ENCODE data around the gene FHL3. TPM values are rescaled to one million over a fixed set of nuclear protein-coding genes. Genes with fewer than 3 reads are reported as not detected.

The FHL3 gene
- total and polyA plus RNA-seq, 2 of the 8 experiments (the other 6 are each of a cell fraction or from before 2014, with no cell fraction given): 14.3 to 35.6 TPM

GRCh38 chr1:38025233-38025632 lies 19.9 kb upstream of the FHL3 start:
- FAIRE-seq: no peak
- 95% methylated on average over 2 of the region's 2 CpGs; no CpG with 5 or more reads in 1 of the 2 experiments for WGBS, 2 experiments (ENCODE audit: extremely low coverage in 1 of 2, insufficient coverage in 1 of 2, insufficient read length in 1 of 2, insufficient replicate concordance in 2 of 2, low coverage in 1 of 2, low lambda C conversion rate in 2 of 2, missing lambda C conversion rate in 1 of 2)
- POLR2A ChIA-PET (ENCODE audit: partially characterized antibody): interaction anchor here (0.7 to 4.1 kb wide), 4 partner anchors 13 to 424 kb away, joined by 3 to 20 read pairs (median 4); partner anchors contain the start of gene UTP11

More at GRCh38 chr1:38025233-38025632, 19.9 kb upstream of the FHL3 start:
- Histone ChIP-seq H3K79me1 (ENCODE audit: low read depth, low read length) (no peaks in the 10 kb centered on the region), H3K9ac (replicated peaks in 1 of 4; ENCODE audit: extremely low read depth in 1 of 4, low read depth in 3 of 4, low read length in 3 of 4) (no peak overlapping the region), H3K18ac (ENCODE audit: extremely low read depth, low read length) (no peak overlapping the region), H3K23ac (ENCODE audit: insufficient read length) (no peak overlapping the region), H3K27me3 (replicated peaks in 1 of 4; ENCODE audit: control insufficient read depth in 3 of 4, extremely low read depth in 1 of 4, insufficient read depth in 3 of 4, low read length in 3 of 4) (no peaks in the 10 kb centered on the region), H2AFZ (ENCODE audit: low read length) (no peak overlapping the region), H2BK15ac (ENCODE audit: low read length) (no peak overlapping the region), H2BK5ac (ENCODE audit: low read depth, low read length) (no peak overlapping the region), H3K27ac (ENCODE audit: low read depth, low read length) (no peak overlapping the region), H3K23me2 (ENCODE audit: low read depth, low read length) (no peaks in the 10 kb centered on the region), H3K4me3 (ENCODE audit: extremely low read depth in 1 of 4, insufficient read depth in 2 of 4, low read depth in 3 of 4, low read length in 4 of 4) (no peak overlapping the region), H2BK20ac (ENCODE audit: low read length) (no peak overlapping the region), H3K79me2 (ENCODE audit: control insufficient read depth in 1 of 2, insufficient read depth in 2 of 2, low read length in 2 of 2) (no peaks in the 10 kb centered on the region), H4K5ac (ENCODE audit: insufficient read length, low read depth, low read length) (no peak overlapping the region), H3K9me3 (ENCODE audit: insufficient read depth in 2 of 2, low read depth in 1 of 2, low read length in 1 of 2) (no peaks in the 10 kb centered on the region), H2AK5ac (ENCODE audit: low read depth, low read length) (no peak overlapping the region), H3K36me3 (ENCODE audit: control insufficient read depth in 2 of 4, insufficient read depth in 4 of 4, low read length in 3 of 4) (peaks cover 26 to 46% (median 44%) of the 10 kb centered on the region in 4 experiments), H4K20me1 (replicated peaks in 1 of 2; ENCODE audit: control insufficient read depth in 1 of 2, insufficient read depth in 2 of 2, low read length in 2 of 2) (peaks cover 0 to 4% of the 10 kb centered on the region in 2 experiments), H3K56ac (replicated peaks; ENCODE audit: insufficient read length, low read depth, low read length) (no peak overlapping the region), H4K8ac (ENCODE audit: extremely low read depth, insufficient read depth, low read length) (no peak overlapping the region), H2BK120ac (replicated peaks; ENCODE audit: low read depth, low read length) (no peak overlapping the region), H3K4me2 (ENCODE audit: insufficient read depth in 1 of 2, low read depth in 2 of 2, low read length in 2 of 2) (no peak overlapping the region), H3K14ac (ENCODE audit: insufficient read length) (no peak overlapping the region), H4K91ac (replicated peaks; ENCODE audit: insufficient read length, low read length) (no peak overlapping the region), H3K4ac (replicated peaks; ENCODE audit: insufficient read length, low read depth, low read length) (no peak overlapping the region), H3K4me1 (replicated peaks in 1 of 4; ENCODE audit: control insufficient read depth in 3 of 4, insufficient read depth in 4 of 4, low read length in 3 of 4) (peaks cover 7 to 28% (median 19%) of the 10 kb centered on the region in 4 experiments), H2BK12ac (ENCODE audit: low read depth, low read length) (no peak overlapping the region)
- CTCF ChIA-PET (ENCODE audit: partially characterized antibody): interaction anchor here (0.8 to 7.2 kb wide), 16 partner anchors 10 to 594 kb away, joined by 3 to 88 read pairs (median 4); partner anchors contain the start of genes SF3A3 and UTP11
- DNase-seq (ENCODE audit: low read depth in 1 of 2, low spot score in 2 of 2): no peak
- TF ChIP-seq TBP (IDR thresholded peaks at IDR 0.05; ENCODE audit: low read depth, low read length) (no peak), KDM5A (IDR thresholded peaks at IDR 0.05; ENCODE audit: low read length) (no peak), USF2 (IDR thresholded peaks at IDR 0.05; ENCODE audit: low read length) (no peak), E2F6 (IDR thresholded peaks at IDR 0.05) (no peak), POU5F1 (IDR thresholded peaks at IDR 0.05; ENCODE audit: low read depth, low read length) (no peak), KDM4A (IDR thresholded peaks at IDR 0.05; ENCODE audit: low read depth, low read length, severe bottlenecking) (no peak), HDAC6 (IDR thresholded peaks at IDR 0.05; ENCODE audit: low read depth, low read length) (no peak), RBBP5 (IDR thresholded peaks at IDR 0.05; ENCODE audit: borderline replicate concordance, low read depth, low read length) (no peak), SP4 (IDR thresholded peaks at IDR 0.05; ENCODE audit: low read length) (no peak), RXRA (IDR thresholded peaks at IDR 0.05; ENCODE audit: insufficient read depth, low read depth, low read length) (no peak), JUND (IDR thresholded peaks at IDR 0.05; ENCODE audit: low read length) (no peak), CREB1 (IDR thresholded peaks at IDR 0.05) (no peak), TAF7 (optimal IDR thresholded peaks at IDR 0.05; ENCODE audit: borderline replicate concordance, low read depth, low read length) (no peak)
